ENCODE measurements around the gene COBL.

The COBL gene, protein sequence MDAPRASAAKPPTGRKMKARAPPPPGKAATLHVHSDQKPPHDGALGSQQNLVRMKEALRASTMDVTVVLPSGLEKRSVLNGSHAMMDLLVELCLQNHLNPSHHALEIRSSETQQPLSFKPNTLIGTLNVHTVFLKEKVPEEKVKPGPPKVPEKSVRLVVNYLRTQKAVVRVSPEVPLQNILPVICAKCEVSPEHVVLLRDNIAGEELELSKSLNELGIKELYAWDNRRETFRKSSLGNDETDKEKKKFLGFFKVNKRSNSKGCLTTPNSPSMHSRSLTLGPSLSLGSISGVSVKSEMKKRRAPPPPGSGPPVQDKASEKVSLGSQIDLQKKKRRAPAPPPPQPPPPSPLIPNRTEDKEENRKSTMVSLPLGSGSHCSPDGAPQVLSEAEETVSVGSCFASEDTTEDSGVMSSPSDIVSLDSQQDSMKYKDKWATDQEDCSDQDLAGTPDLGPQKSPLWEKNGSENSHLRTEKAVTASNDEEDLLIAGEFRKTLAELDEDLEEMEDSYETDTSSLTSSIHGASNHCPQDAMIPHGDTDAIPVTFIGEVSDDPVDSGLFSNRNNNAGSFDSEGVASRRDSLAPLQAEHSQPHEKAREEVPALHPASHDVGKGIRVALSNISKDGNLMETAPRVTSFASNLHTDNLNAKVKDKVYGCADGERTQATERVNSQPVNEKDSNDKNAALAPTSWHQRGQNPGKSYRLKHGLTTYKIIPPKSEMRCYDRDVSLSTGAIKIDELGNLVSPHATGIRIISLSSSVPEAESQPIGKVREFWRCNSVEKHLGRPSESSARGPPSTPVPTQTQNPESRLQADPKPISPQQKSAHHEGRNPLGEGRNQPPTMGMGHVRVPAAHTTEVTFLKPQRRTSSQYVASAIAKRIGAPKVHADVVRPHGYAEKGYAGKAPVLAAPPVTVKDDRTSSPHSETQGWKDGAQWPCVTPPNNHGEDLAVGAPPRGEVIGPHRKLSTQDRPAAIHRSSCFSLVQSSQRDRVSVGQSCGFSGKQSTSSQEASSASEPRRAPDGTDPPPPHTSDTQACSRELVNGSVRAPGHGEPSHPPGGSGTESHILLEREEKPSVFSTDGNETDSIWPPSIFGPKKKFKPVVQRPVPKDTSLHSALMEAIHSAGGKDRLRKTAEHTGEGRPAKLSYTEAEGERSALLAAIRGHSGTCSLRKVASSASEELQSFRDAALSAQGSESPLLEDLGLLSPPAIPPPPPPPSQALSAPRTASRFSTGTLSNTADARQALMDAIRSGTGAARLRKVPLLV

GRCh38 chr7:51316666-51317581 lies at the start of gene COBL:
TSS of gene COBL (minus strand) at chr7:51316809. CDS start at chr7:51316633, 176 bp downstream.
- no peak for DNase-seq

- DNase-seq = no peak
Measured at GRCh38 chr7:51366172-51366728, 49.6 kb upstream of the COBL start.

GRCh38 chr7:51357821-51358220 lies 41.2 kb upstream of the COBL start:
- no peak for DNase-seq

GRCh38 chr7:51356849-51357516 lies 40.4 kb upstream of the COBL start:
- no peak for DNase-seq

- DNase-seq = no peak
Measured at GRCh38 chr7:51354897-51355296, 38.3 kb upstream of the COBL start.

DNA sequence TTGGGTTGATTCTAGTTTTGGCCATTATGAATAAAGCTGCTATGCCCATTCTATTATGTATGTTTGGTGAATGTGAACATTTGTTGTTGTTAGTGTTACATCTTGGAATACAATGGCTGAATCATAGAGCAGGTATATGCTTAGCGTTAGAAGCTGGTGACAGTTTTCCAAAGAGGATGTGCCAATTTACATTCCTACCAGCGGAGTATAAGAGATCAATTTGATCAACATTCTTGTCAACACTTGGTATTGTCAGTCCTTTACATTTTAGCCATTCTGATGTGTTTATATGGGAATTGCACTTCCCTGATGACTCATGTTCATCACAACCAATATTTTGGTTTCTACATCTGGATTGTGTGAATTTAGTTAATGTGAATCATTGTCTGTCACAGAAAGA lies 37.8 kb upstream of the COBL start:
- no peak for DNase-seq

DNA sequence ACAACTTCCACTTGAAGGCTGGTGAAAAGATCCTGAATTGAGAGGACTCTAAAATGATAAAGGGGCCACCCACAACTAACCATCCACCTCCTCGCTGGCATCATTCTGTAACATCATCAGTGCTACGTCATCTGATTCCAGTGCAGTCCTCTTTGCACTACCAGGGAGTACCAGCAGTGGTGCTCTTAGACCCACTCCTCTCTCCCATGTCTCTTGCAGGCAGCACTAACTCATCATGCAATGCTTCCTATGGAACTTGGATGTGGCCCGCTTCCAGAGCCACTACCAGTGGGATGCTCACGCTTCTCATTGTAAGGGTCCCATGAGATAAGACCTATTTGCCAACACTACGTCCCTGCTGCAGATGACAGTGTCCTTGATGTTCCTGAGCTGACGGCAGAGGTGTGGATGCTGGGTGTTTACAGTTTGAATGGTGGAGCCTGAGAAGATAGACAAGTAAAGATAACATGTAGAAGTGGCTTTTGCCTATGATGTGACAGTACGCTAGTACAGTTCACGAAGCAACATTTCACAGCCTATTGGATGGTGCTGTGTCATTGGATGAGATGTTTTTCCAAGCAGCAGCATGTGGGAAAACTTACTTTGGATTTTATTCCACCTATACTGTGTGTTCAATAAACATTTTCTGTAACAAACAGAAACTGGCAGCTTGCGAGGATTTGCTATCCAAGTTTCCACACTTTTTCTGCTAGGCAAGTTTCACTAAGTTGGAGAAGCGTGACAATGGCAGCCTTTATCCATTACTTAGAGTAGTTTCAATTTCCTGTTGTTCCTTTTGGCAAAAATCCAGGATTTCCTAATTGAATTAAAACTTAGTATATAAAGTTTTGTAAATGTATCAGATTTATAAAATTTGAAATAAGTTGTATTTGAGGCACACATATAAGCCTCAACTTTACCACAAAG lies 35.8 kb upstream of the COBL start:
- DNase-seq = no peak

DNA sequence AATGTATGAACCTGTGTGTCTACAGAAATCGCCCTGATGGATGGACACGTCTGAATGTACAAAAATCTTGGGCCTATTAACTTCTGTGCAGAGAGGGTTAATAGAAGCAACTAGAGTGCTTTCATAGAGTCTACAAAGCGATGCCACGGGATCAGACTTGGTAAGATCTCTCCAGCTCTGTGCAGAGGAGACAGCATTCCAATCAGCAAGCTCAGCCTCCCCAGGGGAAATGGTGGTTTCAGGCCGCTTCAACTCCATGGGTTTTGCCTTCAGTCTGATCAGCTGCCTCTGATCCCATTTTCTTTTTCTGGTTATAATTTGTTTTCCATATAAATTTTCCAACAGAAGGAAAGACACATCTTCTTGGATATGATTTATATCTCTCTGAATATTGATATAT lies 35.1 kb upstream of the COBL start:
- no peak for DNase-seq

GRCh38 chr7:51350546-51350896 lies 33.9 kb upstream of the COBL start:
- DNase-seq = no peak

DNA sequence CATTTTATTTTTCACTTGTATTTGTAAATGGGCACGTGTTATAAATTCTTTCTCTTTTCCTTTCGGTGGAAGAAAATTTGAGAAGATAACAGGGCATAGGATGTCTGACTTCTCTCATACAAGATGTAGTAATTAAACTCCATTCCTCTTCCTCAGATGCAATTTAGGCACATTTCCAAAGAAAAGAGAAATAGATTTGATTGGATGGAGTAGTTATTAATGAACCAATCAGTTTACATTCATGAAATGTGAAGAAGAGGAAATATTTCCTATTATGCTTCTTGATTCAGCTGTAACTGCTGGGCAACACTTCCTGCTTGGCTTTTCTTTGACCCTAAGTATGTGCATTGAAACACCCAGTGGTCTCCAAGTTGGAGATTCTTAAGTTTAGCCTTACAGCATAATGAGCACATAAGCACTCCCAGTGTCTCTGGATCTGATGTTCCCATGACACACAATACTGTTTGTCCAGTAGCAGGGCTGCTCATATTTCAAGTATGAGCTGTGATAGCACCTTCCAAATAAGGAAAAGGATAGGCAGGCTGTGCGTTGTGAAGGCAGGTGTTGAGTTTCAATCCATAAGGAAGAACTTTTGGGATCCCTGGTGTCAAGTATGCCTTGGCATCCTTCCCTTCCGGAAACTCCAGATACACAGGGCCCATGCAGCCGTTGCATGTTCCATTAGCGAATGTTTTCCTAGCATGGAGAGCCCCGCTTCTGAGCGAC lies 33.4 kb upstream of the COBL start:
- no peak for DNase-seq

GRCh38 chr7:51346126-51346525 lies 29.5 kb upstream of the COBL start:
- DNase-seq = no peak

GRCh38 chr7:51344406-51345138 lies 28.0 kb upstream of the COBL start:
- DNase-seq = no peak

- DNase-seq = no peak
Measured at GRCh38 chr7:51340936-51341335, 24.3 kb upstream of the COBL start.

- DNase-seq = no peak
Measured at GRCh38 chr7:51340029-51340838, 23.6 kb upstream of the COBL start.

GRCh38 chr7:51335057-51335456 lies 18.4 kb upstream of the COBL start:
- DNase-seq = no peak

DNA sequence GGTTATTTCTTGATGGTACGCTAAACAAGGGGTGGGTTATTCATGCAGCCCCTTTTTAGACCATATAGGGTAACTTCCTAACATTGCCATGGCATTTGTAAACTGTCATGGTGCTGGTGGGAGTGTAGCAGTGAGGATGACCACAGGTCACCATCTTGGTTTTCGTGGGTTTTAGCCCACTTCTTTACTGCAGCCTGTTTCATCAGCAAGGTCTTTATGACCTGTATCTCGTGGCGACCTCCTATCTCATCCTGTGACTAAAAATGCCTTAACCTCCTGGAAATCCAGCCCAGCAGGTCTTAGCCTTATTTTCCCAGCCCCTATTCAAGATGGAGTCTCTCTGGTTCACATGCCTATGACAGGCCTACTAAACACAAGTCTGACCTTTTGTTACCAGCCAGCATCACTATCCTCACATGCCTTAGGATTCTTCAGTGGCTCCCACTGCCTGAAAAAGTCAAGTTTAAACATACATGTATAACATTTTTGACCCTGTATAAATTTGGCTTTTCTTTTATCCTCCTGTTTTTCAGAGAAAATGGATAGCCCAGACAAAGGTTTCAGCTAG lies 13.2 kb upstream of the COBL start:
- no peak for DNase-seq

- DNase-seq = no peak
Measured at GRCh38 chr7:51328351-51328801, 11.8 kb upstream of the COBL start.
